GM18505 (cell line): ENCODE data around the gene ELL.

Experiments
- ATAC-seq: cut with Tn5 transposase; IDR thresholded peaks from one replicate; pipeline ENCODE4 v1.9.1; 2021; ENCODE audit not compliant: unreplicated experiment
- POLR2A ChIP-seq: IDR thresholded peaks from 4 replicates; pipeline ENCODE4 v1.6.1; 2011; ENCODE audit warnings: borderline replicate concordance; ENCODE audit not compliant: insufficient read depth, insufficient read length; ENCODE audit errors: extremely low read depth

The ELL gene

DNA sequence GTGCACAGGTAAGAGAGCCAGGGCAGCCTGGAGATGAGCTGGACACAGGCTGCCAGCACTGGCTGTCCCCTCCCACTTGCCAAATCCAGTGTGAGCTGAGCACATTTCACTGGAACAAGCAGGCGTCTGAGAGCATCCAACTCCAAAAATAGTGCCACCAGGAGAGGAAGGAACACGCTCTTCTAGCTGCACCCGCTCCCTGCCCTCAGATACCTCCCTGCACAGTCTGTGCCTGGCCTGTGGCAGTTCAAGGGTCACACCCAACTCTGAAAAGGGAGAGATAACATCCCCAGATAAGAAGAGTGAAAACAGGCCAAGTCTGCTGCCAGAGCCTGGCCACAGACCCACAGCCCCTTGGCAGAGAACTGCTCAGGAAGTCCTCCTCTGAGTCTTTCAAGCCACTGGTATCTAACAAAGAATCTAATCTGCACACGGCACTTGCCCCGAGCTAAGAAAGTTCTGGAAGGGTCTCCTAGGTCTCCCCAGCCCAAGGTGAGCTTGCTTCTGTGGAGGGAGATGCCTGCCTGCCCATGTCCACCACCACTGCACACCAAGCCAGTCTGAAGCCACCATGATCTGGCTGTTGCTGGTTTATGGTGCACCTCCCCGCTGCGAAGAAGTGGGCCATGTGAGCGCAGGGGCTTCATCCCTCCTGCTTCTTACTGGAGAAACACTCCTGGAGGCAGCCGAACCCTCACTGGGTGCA is 14.7 kb downstream of the ELL start:
- no peak for ATAC-seq
- no peak for TF ChIP-seq POLR2A

DNA sequence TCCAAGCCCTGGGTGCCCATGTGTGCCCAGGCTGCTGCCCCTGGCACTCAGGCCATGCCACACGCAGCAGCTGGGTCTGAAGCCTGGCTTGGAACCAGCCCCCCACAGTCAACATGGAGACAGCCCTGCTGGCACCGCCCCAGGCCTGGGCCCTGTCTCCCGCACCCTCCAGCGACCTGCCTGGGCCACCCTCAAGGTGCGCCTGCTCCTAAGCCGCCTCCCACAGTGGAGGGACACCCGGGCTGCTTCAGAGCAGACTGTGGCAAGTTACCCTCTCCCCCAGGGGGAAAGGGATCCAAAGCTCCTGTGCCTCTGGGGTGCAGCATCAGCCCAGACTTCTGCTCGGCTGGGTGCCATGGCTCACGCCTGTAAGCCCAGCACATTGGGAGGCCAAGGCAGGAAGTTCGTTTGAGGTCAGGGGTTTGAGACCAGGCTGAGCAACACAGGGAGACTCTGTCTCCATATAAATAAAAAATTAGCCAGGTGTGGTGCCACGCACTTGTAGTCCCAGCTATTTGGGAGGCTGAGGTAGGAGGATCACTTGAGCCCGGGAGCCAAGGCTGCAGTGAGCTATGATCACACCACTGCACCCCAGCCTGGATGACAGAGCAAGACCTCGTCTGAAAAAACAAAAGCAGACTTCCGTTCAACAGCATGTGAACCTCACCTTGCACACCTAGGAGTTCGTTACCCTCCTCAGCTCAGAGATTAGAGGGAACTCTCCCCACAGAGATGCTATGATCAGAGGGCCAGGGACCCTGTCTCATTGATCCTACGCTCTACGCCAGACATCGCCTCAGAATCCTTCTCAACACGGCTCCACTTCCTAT is 15.6 kb downstream of the ELL start:
- TF ChIP-seq POLR2A = no peak
- ATAC-seq = no peak

DNA sequence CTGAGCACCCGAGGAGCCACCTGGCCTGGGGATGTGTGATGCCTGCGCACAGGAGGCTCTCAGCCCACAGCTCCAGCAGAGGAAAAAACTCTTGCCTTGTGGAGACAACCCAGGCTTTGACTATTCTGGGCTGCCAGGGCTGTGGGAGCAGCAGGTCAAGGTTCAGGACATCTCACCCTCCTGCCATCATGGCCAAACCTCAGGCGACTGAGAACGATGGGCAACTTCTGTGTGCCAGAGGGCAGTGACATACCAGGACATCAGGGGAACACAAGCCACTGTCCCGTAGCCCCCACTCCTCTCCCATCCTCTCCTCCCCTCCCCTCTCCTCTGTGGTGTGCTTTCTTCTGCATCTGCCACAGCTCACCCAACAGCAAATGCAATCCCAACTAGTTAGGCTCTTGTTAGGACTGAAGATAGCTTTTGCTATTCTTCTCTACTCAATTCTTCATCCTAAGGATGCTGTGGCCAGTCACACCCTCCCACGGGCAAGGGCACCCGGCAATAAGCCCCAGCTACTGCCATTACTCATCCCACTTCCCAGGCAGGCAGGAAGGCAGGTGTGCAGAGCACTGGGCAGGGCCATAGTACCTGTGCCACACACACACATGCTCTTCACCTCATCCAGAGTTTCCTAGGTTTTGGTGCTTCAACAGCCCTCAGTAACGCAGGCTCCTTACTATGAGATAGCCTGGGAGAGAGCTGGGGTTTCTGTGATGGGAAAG is 16.8 kb downstream of the ELL start:
- TF ChIP-seq POLR2A = no peak
- no peak for ATAC-seq

DNA sequence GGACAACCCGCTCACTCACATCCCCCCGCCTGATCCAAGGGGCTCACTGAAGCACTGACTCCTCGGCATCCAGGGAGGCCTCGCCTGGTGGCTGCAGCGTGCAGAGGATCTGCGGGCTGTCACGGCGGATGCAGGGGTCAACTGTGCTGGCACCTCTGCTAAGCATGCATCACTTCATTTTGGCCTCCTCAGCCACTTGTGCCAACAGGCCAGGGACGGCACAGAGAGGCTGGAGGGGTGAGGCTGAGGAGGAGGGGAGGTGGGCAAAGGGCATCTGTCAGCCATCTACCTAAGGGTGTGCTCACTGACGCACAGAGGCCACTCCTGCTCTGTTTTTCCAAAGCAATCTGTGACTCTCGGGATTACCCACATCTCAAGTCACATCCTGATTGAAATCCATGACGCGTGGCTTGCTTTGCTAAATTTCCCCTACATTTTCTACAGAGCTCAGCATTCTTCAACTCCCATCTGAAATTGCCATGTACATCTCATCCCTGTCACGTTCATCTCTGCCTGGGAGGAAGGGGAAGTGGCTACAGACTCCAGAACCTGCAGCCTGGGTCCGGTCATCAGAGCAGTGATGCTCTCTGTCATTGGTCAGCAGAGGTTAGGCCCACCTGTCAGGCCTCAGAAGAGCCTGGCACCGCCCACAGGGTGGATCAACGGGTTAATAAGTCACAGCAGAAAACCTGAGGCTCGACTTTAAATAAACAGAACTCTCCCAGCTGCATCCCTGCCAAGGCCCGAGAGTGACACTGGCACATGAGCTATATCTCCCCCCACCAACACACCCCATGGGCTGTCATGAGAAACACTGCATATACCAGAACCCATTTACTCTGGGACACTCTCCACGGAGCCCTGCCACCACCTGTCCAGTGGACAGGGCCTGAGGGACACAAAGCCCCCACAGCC is 17.6 kb downstream of the ELL start:
- no peak for TF ChIP-seq POLR2A
- no peak for ATAC-seq

DNA sequence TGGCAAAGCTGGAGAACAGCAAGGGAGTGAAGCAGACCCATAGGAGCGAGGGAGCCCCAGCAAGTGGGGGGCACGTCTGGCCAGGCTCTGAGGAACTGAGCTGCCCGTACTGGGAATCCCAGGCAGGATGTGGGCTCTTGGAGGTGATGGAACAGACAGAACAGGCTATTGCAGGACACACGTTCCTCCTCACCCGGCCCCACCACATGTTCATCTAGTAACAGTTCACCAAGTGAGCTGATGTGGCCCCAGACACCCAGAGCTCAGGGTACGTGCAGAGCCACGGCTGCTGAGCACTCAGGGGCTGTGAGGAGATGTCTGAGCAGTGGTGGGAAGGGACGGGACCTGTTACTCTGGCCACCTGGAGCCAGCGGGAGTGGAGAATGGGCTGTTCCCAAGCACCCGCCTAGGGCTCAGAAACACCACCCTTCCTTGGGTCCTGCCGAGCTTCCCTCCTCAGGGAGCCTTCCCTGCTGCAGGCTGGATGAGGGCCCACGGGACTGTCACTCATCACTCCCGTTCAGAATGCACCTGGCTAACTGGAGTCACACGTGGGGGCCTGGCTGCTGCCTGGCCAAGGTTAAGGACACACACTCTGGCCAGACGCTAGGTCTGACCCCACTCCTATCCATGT is 18.4 kb downstream of the ELL start:
- no peak for TF ChIP-seq POLR2A
- no peak for ATAC-seq

DNA sequence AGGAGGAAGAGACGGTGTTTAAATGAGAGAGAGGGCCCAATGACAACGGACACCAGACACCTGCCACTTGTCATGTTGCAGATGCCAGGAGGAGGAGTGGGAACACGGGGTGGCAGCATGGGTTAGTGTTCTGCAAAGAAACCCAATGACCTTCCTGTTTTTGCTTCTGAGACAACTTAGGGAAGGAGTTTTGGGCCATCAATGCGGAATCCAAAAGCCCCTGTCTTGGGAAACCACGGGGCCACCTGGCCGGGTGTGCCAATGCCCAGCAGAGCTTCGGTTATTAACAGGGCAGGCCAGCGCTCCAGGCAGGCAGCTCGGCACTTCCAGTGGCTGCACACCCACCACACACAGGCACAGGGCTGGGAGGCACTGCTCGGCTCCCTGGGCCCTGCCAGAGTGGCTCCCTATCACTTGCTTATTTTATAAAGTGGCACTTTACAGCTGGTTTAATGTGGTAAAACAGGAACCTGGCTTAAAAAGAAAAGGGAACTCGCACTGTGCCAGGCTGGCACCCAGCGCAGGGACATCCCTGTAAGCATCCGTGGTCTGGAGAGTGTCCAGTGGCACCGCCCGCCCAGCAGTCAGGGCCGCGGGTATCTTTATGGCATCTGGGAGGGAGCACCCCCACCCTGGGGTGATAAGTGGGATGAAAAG is 19.1 kb downstream of the ELL start:
- no peak for TF ChIP-seq POLR2A
- ATAC-seq = no peak

DNA sequence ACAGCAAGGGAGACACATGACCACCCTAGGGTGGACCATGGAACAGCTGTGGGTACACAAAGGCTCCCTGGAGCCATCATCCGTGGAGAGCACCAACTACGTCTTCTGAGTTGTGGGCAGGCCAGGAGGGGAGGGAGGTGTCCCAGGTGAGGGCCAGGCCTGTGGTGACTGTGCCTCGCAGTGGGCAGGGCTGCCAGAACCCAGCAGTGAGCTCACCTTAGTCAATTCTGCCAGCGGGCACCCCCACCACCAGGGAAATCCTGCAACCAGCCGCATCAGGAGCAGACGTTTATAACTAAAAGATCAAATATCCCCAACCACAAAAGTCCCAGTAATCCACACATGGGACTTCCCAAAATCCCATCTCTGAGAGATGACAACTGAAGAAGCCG is 19.6 kb downstream of the ELL start:
- ATAC-seq = no peak
- TF ChIP-seq POLR2A = no peak

DNA sequence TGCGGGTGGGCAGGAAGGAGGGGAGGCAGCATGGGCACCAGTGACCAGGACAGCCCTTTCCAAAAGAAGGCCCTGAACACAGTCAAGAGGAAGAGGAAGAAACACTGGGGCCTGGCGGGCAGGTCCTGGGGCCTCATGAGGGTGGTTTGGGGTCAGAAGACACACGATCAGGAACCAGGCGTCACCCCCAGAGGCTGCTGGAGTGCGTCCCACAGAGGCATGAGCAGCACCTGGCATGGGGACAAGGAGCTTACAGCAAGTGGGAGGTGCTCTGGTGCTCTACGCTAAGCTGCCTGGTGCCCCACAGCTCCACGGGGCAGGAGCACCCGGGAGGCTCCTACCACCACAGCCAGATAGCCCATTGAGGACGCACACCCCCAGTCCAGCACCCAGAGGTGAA is 20.0 kb downstream of the ELL start:
- no peak for TF ChIP-seq POLR2A
- no peak for ATAC-seq

DNA sequence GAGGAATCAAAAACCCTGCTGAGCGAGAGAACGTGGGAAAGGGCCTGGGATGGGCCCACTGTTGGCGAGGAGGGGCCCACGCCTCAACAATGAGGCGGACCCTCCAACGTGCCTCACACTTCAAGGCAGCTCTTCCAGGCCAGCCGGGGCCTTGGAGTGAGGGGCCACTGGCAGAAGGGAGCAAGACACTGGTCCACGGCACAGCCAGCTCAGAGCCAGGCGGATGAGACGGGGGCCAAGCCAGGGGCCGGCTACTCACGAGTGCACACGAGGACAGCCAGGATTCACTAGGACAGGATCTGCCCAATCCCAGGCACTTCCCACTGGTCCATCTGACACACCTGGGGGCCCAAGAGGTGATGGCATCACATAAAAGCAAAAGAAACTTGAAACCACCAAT is 20.5 kb downstream of the ELL start:
- no peak for TF ChIP-seq POLR2A
- no peak for ATAC-seq

DNA sequence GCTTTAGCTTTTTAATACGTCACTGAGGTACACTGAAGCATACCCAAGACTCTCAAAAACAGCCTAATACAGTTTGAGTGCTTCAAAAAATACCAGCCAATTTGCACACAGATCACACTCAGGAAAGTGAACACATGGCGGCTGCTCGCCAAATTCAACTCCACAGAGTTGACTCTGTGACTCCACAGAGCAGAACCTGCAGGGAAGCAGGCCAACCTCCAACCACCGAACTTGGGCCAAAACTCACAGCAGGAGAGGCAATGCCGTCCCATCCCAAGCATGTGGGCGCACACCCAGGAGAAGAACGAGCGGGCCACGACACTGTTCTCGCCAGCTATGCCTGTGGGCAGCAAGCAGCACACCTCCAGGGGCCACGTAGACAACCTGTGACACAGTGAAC is 21.1 kb downstream of the ELL start:
- no peak for TF ChIP-seq POLR2A
- no peak for ATAC-seq

DNA sequence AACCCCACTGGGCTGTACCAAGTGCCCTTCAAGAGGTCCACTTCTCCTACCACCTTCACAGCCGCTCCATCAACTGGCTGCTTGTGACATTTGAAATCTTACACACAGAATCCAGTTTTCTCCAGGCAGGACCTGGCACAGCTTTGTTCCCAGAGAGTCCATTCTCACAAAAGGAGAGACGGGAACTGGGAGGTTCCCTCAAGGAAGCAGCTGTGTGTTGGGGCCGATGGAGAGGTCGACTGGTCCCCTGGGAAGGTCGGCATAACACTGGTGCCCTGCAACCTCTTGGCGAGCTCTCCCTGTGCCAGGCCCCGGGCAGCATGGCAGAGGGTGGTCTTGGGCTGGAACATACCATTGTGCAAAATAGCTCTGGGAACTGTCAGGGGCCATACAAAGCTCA is 21.5 kb downstream of the ELL start:
- no peak for TF ChIP-seq POLR2A

More for the DNA sequence above, 21.5 kb downstream of the ELL start:
- ATAC-seq = no peak
